Activated CD8-positive, alpha-beta memory T cell treated with anti-CD3 and anti-CD28 coated beads, Interleukin-2, amount 50 U/mL, for 4 hours (primary cell): Measurements from ENCODE around the gene IL1RAPL2.
"Not testable (repeated sequence)": the region's sequence is repeated elsewhere in the genome, so short reads cannot be mapped to it uniquely, and the experiment has no call there.

Experiments
- DNase-seq: peaks from one replicate; pipeline ENCODE4 v3.0.0-alpha.2; 2020

The IL1RAPL2 gene

GRCh38 chrX:105645667-105646357, 1079.8 kb downstream of the IL1RAPL2 start:
- DNase-seq, result no peak

DNA sequence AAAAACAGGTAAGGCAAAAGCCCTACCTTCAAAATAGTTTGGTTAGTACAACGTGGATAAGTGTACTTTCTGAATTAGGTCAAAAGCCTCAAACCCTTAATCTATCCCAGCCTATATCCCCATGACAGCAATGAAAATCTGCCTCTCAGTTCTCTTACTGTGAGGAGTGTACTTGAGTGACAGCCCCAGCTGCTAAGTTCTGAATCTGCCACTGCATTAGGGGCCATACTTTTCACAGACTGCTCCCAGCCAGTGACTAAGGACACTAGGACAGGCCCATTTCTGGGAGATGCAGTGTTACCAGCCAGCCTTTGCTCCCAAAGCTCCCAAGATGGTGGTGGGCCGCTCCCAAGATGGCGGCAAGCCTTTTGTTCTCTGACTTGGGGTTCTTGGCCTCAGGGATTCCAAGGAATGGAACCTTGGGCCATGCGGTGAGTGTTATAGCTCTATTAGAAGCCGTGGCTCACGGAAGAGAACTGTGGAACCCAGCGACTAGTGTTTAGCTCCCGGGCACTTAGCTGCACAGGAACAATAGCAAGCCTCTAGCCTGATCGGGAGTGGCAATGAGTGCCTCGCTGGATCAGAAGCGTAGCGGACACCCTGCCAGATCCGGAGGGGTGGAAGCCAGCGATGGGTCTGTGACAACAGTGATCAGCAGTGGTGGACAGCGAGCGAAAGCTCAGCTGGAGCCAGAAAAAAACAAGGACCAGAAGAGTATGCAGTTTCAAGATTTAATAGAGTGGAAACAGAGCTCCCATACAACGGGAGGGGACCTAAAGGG, 1080.8 kb downstream of the IL1RAPL2 start:
- no peak for DNase-seq

DNA sequence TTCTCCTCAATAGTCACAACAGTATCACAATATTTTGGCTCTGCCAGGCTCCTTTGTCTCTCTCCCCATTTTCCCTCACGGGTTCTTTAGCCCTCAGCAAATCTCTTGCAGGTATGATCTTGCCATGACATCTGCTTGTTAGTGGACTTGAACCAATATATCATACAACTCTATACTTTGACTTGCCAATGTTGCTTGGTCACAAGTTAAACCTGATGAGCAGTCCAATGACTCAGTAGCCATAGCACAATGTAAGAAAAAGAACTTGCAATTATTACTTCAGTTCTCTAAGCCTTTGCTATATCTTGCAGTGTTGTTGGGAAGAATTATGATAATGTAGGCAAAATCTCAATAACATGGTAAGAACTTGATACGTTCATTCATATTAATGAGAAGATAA, 1081.8 kb downstream of the IL1RAPL2 start:
- DNase-seq, result no peak

DNA sequence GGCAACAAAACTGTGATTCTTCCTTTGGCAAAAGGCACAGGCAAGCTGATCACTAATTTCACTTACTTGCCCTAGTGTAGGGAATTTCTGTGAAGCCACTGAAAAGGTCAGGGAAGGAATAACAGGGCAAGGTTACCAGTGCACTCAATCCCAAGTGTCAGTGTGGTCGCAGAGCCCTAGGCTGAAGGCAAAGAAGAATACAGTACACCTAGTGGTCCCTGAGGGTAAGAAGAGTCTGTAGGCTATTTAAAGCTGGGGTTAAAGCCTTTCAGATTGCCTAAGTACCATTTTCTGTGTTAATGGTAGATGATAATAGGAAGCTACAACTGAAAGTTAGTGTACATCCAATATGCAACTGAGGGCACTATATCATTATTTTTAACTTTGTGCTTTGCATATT, 1082.7 kb downstream of the IL1RAPL2 start:
- no peak for DNase-seq

GRCh38 chrX:105650577-105650976, 1084.6 kb downstream of the IL1RAPL2 start:
- DNase-seq, result no peak

DNA sequence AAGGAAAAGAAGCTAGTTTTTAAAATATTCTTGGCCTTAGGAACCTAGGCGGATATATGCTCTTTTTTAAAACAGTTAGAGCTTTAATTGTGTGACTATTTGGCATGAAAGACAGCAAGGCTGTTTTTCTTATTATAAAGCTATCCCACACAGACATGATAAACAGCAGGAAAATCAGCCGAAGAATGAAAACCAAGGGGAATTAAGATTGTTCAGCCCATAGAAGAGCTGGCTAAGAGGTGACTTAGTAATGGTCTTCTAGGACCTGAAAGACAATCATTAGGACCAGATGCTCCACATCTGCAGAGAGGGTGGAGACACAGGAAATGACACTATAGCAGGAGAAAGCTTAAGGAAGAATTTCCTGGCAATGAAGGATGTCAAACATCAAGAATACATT, 1085.0 kb downstream of the IL1RAPL2 start:
- DNase-seq, result no peak

DNA sequence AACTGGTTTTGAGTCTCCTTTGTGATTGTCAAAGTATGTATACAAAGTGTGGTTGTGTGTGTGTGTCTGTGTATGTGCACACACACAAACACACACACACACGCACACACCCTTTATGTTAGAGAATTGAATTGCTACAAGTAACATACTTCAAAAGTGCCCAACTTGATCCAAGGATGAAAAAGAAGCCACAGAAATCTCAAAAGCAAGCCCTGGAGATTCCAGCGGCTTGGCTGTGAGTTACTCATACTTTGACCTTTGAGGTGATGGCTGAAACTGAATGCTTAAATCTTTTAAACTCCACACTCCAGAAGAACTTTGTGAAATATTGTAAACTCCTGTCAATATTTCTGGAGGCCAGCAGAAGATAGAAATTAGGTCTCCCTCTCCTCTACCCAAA, 1087.9 kb downstream of the IL1RAPL2 start:
- no peak for DNase-seq

GRCh38 chrX:105658136-105658535, 1092.1 kb downstream of the IL1RAPL2 start:
- no peak for DNase-seq

GRCh38 chrX:105662248-105662647, 1096.2 kb downstream of the IL1RAPL2 start:
- no peak for DNase-seq

GRCh38 chrX:105664243-105664642, 1098.2 kb downstream of the IL1RAPL2 start:
- no peak for DNase-seq

- DNase-seq, result not testable (repeated sequence)
Observed at GRCh38 chrX:105684288-105684687, 1118.3 kb downstream of the IL1RAPL2 start.

GRCh38 chrX:105694839-105695238, 1128.8 kb downstream of the IL1RAPL2 start:
- DNase-seq, result no peak

- DNase-seq, result no peak
Observed at GRCh38 chrX:105695451-105695850, 1129.5 kb downstream of the IL1RAPL2 start.

DNA sequence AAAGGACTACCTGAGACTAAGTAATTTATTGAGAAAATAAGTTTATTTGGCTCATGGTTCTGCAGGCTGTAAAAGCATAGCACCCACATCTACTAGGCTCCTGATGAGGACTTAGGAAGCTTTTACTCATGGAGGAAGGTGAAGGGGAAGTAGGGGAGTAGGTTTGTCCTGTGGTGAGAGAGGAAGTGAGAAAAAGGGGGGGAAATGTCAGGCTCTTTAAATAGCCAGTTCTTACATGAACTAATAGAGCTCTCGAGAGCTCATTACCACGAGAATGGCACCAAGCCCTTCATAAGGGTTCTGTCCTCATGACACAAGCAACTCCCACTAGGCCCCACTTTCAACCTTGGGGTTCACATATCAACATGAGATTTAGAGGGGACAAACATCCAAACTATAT, 1130.9 kb downstream of the IL1RAPL2 start:
- DNase-seq, result no peak

- no peak for DNase-seq
Observed at GRCh38 chrX:105697984-105698781, 1132.2 kb downstream of the IL1RAPL2 start.

GRCh38 chrX:105700331-105700730, 1134.3 kb downstream of the IL1RAPL2 start:
- DNase-seq, result no peak

GRCh38 chrX:105701310-105702052, 1135.5 kb downstream of the IL1RAPL2 start:
- no peak for DNase-seq

GRCh38 chrX:105703876-105704275, 1137.9 kb downstream of the IL1RAPL2 start:
- DNase-seq, result no peak

DNA sequence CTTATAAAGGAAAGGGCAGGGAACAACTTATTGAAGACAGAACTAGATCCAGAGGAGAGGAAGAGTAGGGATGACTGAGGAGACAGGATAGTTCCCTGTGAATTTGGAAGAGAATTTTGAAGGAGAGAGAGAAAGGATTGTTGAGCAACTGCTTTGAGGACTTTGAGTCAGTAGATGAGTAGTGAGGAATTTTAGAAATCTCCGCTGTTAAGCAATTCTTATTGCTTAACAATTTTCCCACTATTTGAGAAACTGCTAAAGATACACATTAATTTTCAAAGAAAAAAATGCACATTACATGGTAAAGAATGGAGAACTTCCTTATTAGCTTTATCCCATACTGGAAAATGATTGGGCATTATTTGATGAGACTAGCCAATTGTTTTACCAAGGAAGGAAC, 1140.0 kb downstream of the IL1RAPL2 start:
- no peak for DNase-seq

- DNase-seq, result no peak
Observed at GRCh38 chrX:105711805-105712204, 1145.8 kb downstream of the IL1RAPL2 start.

GRCh38 chrX:105715746-105716145, 1149.7 kb downstream of the IL1RAPL2 start:
- no peak for DNase-seq

DNA sequence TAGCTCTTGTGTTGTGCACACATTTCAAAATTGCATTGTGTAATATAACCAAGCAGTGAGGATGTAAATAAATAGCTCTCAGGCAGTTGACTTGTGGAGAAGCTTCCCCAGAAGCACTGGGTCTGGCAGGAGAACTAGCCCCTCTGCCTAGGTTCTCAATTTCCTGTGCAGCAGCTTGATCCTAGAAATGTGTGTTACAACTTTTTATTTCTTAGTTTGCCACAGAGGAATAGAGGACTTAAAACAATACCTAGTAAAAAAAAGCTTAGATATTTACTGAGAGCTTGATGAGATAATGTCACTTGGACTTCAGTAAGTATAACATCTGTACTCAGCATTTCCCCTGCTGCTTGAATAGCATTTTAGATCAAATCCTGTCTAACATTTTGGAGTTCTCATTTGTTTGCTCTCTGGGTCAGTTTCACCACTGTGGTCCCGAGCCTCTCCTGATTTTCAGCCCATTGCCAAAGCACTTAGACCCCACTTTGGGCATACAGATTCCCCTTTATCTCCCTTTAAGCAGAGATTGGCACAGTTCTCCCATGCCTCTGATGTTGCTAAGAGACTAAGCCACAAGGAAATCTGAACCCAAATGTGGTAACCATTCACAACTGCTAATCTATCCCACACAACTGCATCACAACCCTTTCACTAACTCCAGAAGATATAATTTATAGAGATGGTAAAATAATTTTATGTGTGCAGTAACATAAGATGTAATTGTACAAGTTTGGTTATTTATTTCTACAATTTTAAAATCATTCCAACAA, 1158.2 kb downstream of the IL1RAPL2 start:
- no peak for DNase-seq
